ENCODE measurements around the gene TRPM1. TPM values are rescaled to one million over a fixed set of nuclear protein-coding genes. Genes with fewer than 3 reads are reported as not detected.

Gene TRPM1
- total RNA-seq, 1 donor from 2014 or later, result not detected

DNA sequence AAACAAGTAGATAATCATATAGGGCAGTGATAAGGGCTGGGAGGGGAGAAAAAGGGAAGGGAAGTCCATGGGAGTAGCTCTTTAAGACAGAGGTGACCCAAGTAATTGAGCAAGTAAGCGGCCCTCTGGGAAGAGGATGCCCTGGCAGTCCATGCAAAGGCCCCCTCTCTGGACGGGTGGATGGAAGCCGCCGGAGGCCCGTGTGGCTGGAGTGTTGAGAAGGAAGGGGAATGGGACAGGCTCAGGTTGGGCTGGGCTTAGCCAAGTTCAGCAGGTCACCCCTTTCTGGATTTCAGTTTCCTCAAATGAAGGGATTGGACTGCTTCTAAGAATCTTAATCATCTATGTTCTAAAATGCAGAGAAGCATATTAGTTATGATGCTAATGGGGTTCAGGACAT lies 32.4 kb upstream of the TRPM1 start:
- Mint-ChIP-seq H3K36me3 (ENCODE audit: low read depth) (no peaks in the 10 kb centered on the region), H3K9me3 (no peaks in the 10 kb centered on the region), H3K4me3 (no peak overlapping the region), H3K4me1 (ENCODE audit: low read depth) (peaks cover 14% of the 10 kb centered on the region), H3K27me3 (ENCODE audit: insufficient read depth) (peaks cover 20% of the 10 kb centered on the region), H3K27ac (no peak overlapping the region)
- no peak for DNase-seq (ENCODE audit: low spot score)
- intact Hi-C loops (cut with micrococcal nuclease), result no loop called here

GRCh38 chr15:31131853-31132375 lies 30.4 kb upstream of the TRPM1 start:
- Mint-ChIP-seq H3K4me1 (ENCODE audit: low read depth) (peaks cover 14% of the 10 kb centered on the region), H3K9me3 (no peaks in the 10 kb centered on the region), H3K36me3 (ENCODE audit: low read depth) (no peaks in the 10 kb centered on the region), H3K27me3 (ENCODE audit: insufficient read depth) (peaks cover 22% of the 10 kb centered on the region), H3K4me3 (no peak overlapping the region), H3K27ac (no peak overlapping the region)
- no peak for DNase-seq (ENCODE audit: low spot score)
- intact Hi-C loops (cut with micrococcal nuclease), result no loop called here

- H3K36me3 Mint-ChIP-seq (ENCODE audit: low read depth), result no peaks in the 10 kb centered on the region
Measured at GRCh38 chr15:31130576-31131237, 29.2 kb upstream of the TRPM1 start.

DNA sequence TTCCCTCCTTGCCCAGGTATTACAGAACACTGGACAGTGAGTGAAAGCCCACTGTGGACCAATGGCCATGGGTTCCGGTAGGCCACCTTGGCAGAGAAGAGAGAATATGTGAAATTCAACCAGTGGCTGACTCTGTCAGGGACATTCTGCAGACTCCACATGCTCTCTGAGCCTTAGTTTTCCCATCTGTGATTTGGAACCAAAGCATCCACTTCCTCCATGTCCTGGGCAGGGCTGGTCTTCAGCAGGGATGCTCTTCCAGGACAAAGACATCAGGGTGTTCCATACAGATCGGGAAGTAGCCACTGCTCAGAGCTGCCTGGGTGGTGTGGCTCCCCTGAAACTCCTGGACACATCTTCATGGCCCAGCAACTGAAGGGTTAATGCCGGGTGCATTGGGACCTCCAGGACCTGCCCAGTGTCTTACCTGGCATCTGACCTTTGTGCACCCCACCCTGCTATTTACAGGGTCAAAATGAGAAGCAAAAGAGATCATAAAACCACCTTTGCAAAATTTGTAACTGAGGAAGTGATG lies 28.3 kb upstream of the TRPM1 start:
- intact Hi-C loops (cut with micrococcal nuclease), result loop anchor here (1.0 to 10.0 kb wide), 7 partner anchors 138 to 469 kb away; partner anchors contain the start of genes FAN1 and MTMR10
- Mint-ChIP-seq H3K4me3 (no peak overlapping the region), H3K27ac (no peak overlapping the region), H3K9me3 (no peaks in the 10 kb centered on the region), H3K4me1 (ENCODE audit: low read depth) (peaks cover 14% of the 10 kb centered on the region), H3K36me3 (ENCODE audit: low read depth) (no peaks in the 10 kb centered on the region), H3K27me3 (ENCODE audit: insufficient read depth) (peaks cover 11% of the 10 kb centered on the region)
- no peak for DNase-seq (ENCODE audit: low spot score)

More at GRCh38 chr15:31130576-31131237, 29.2 kb upstream of the TRPM1 start:
- H3K9me3 Mint-ChIP-seq, result no peaks in the 10 kb centered on the region
- H3K27ac Mint-ChIP-seq, result no peak overlapping the region
- H3K4me1 Mint-ChIP-seq (ENCODE audit: low read depth), result peaks cover 14% of the 10 kb centered on the region
- peaks cover 14% of the 10 kb centered on the region for H3K27me3 Mint-ChIP-seq (ENCODE audit: insufficient read depth)
- DNase-seq (ENCODE audit: low spot score), result no peak
- H3K4me3 Mint-ChIP-seq, result no peak overlapping the region
- intact Hi-C loops (cut with micrococcal nuclease), result no loop called here

- Mint-ChIP-seq H3K36me3 (ENCODE audit: low read depth) (no peaks in the 10 kb centered on the region), H3K27ac (no peak overlapping the region), H3K4me3 (peak overlapping the region; percentile 11), H3K9me3 (no peaks in the 10 kb centered on the region), H3K27me3 (ENCODE audit: insufficient read depth) (peaks cover 11% of the 10 kb centered on the region), H3K4me1 (ENCODE audit: low read depth) (peaks cover 14% of the 10 kb centered on the region)
- intact Hi-C loops (cut with micrococcal nuclease), result loop anchor here (1.0 to 10.0 kb wide), 7 partner anchors 137 to 468 kb away; partner anchors contain the start of genes FAN1 and MTMR10
- DNase-seq (ENCODE audit: low spot score), result peak; percentile 59
Measured at GRCh38 chr15:31128919-31129768, 27.6 kb upstream of the TRPM1 start.

GRCh38 chr15:31128477-31128876 lies 27.0 kb upstream of the TRPM1 start:
- Mint-ChIP-seq H3K27ac (no peak overlapping the region), H3K4me3 (no peak overlapping the region), H3K4me1 (ENCODE audit: low read depth) (peaks cover 14% of the 10 kb centered on the region), H3K36me3 (ENCODE audit: low read depth) (no peaks in the 10 kb centered on the region), H3K9me3 (no peaks in the 10 kb centered on the region), H3K27me3 (ENCODE audit: insufficient read depth) (peaks cover 11% of the 10 kb centered on the region)
- DNase-seq (ENCODE audit: low spot score), result no peak
- intact Hi-C loops (cut with micrococcal nuclease), result loop anchor here (2.0 to 10.0 kb wide), 5 partner anchors 136 to 328 kb away; partner anchors contain the start of genes FAN1 and MTMR10

DNA sequence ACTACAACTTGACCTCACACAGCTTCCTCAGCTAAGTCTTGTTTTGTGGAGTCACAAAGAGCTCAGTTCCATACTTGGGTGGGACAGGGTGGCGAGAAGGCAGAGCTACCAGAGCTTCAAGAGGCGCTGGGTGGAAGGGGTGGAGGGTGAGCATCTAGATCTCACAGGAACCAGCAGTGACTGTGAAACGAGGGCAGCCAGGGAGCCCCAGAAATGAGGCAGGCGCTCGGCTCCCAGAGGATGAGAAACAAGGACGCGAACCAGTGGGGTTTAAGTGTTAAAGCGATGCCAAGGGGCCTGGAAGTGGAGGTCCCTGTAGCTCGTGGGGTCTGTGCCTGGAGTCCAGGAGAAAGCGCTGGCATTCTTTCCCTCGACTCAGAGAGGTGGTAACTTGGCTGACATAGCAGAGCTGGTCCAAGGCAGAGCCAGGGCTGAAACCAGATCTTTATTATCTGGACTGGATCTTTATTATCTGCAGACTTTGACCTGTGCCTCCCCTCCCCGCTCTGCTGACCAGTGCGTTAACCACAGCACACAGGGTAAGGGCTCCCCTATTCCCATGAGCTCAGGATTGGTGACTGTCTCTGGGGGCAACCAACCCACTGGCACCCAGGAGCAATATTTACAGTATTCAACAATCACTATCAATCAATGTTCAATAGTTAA lies 26.2 kb upstream of the TRPM1 start:
- intact Hi-C loops (cut with micrococcal nuclease), result loop anchor here (2.0 to 10.0 kb wide), 5 partner anchors 135 to 327 kb away; partner anchors contain the start of genes FAN1 and MTMR10
- H3K27ac Mint-ChIP-seq, result no peak overlapping the region

DNA sequence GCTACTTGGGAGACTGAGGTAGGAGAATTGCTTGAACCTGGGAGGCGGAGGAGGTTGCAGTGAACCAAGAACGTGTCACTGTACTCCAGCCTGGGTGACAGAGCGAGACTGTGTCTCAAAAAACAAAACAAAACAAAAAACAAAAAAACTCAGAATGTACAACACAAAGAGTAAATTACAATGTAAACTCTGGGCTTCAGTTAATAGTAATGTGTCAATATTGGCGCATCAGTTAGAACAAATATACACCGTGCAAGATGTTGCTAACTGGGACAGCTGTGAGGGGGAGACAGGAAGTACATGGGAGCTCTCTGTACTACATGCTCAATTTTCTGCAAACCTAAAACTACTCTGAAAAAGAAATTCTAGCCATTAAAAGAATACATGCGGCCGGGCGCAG lies 23.5 kb upstream of the TRPM1 start:
- no peak overlapping the region for H3K4me3 Mint-ChIP-seq
- DNase-seq (ENCODE audit: low spot score), result no peak
- intact Hi-C loops (cut with micrococcal nuclease), result loop anchor here (5.0 to 10.0 kb wide), 4 partner anchors 133 to 270 kb away; partner anchors contain the start of genes FAN1 and MTMR10
- peaks cover 2% of the 10 kb centered on the region for H3K36me3 Mint-ChIP-seq (ENCODE audit: low read depth)
- H3K4me1 Mint-ChIP-seq (ENCODE audit: low read depth), result peaks cover 1% of the 10 kb centered on the region
- H3K27me3 Mint-ChIP-seq (ENCODE audit: insufficient read depth), result peaks cover 22% of the 10 kb centered on the region
- peaks cover 10% of the 10 kb centered on the region for H3K9me3 Mint-ChIP-seq
- H3K27ac Mint-ChIP-seq, result no peak overlapping the region

More for the DNA sequence above, 26.2 kb upstream of the TRPM1 start:
- Mint-ChIP-seq H3K36me3 (ENCODE audit: low read depth) (no peaks in the 10 kb centered on the region), H3K4me1 (ENCODE audit: low read depth) (peaks cover 14% of the 10 kb centered on the region), H3K4me3 (no peak overlapping the region), H3K27me3 (ENCODE audit: insufficient read depth) (peaks cover 12% of the 10 kb centered on the region), H3K9me3 (no peaks in the 10 kb centered on the region)
- DNase-seq (ENCODE audit: low spot score), result no peak

DNA sequence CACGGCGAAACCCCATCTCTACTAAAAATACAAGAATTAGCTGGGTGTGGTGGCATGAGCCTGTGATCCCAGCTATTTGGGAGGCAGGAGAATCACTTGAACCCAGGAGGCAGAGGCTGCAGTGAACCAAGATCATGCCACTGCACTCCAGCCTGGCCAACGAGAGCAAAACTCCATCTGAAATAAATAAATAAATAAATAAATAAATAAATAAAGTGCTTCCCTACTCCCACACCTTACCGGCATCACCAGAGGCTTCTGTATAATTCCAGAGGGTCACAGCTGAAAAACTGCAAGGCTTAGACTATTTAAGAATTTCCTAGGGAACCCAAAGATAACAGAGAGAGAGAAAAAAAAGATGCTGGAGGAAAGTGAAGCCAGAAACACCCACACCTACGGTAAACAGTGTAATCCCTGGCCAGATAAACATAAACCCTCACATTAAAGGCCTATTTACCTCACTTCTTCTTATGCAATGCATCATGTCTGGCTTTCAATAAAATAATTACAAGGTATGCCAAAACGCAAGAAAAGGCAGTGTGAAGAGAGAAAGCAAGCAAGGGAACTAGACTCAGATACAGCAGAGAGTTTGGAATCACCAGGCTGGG lies 15.0 kb upstream of the TRPM1 start:
- H3K27ac Mint-ChIP-seq, result no peak overlapping the region
- peaks cover 12% of the 10 kb centered on the region for H3K9me3 Mint-ChIP-seq
- H3K36me3 Mint-ChIP-seq (ENCODE audit: low read depth), result peaks cover under 1% of the 10 kb centered on the region
- H3K4me3 Mint-ChIP-seq, result no peak overlapping the region
- H3K4me1 Mint-ChIP-seq (ENCODE audit: low read depth), result no peaks in the 10 kb centered on the region
- intact Hi-C loops (cut with micrococcal nuclease), result no loop called here
- H3K27me3 Mint-ChIP-seq (ENCODE audit: insufficient read depth), result peaks cover 23% of the 10 kb centered on the region
- DNase-seq (ENCODE audit: low spot score), result no peak

DNA sequence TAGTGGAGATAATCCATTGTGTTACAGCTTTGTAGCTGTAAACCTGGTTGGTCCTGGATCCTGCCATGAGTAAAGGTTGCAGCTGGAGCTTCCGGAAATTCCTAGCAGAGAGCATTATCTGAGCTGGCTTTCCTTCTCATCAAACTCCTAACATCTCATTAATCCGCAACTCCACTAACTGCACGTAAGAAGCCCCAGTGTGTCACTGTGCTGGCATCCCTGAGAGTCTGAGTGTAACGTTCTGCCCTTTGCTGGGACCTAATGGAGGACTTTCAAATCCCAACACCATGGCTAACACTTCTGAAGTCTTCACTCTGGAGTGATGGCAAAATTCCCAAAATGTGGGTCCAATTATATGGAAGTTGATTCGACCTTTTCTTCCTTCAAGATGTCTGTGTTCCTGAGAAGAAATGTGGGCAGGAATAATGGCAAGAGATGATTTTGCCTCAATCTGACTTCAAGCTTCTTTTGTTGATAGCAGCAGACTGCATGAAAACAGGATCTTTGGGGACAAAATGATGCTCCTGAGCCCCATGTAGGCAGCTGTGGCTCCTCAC lies 9.6 kb upstream of the TRPM1 start:
- Mint-ChIP-seq H3K27me3 (ENCODE audit: insufficient read depth) (peaks cover 11% of the 10 kb centered on the region), H3K36me3 (ENCODE audit: low read depth) (no peaks in the 10 kb centered on the region), H3K27ac (no peak overlapping the region), H3K4me3 (no peak overlapping the region), H3K4me1 (ENCODE audit: low read depth) (no peaks in the 10 kb centered on the region), H3K9me3 (peaks cover 8% of the 10 kb centered on the region)
- DNase-seq (ENCODE audit: low spot score), result no peak
- intact Hi-C loops (cut with micrococcal nuclease), result no loop called here

- H3K4me3 Mint-ChIP-seq, result no peak overlapping the region
- no peak for DNase-seq (ENCODE audit: low spot score)
- H3K27ac Mint-ChIP-seq, result no peak overlapping the region
- intact Hi-C loops (cut with micrococcal nuclease), result loop anchor here (10.0 kb wide), 1 partner anchor 56 kb away; no protein-coding TSS in a partner anchor
- peaks cover 9% of the 10 kb centered on the region for H3K27me3 Mint-ChIP-seq (ENCODE audit: insufficient read depth)
- no peaks in the 10 kb centered on the region for H3K4me1 Mint-ChIP-seq (ENCODE audit: low read depth)
- no peaks in the 10 kb centered on the region for H3K36me3 Mint-ChIP-seq (ENCODE audit: low read depth)
- no peaks in the 10 kb centered on the region for H3K9me3 Mint-ChIP-seq
Measured at GRCh38 chr15:31108836-31109235, 7.3 kb upstream of the TRPM1 start.
